K562 (cell line): ENCODE measurements around the gene C1QTNF9B. TPM values are rescaled to one million over a fixed set of nuclear protein-coding genes. Genes with fewer than 3 reads are reported as not detected.

ENCODE experiments used
- ATAC-seq: fragments of 200-7000 bp; cut with Tn5 transposase; 3 replicates; pipeline ENCODE4 v1.9.1; 2020; ENCODE audit warnings: moderate library complexity
- BruUV-seq: library from RNA; stranded (reverse); fragments of 400-500 nt; replicated peaks from 2 replicates; lab custom pipeline; 2021; lab: Mats Ljungman, UMichigan
- CTCF ChIA-PET: fragments of 300-600 bp; formaldehyde crosslinking; extraction: SDS; loops from one replicate; lab custom pipeline; 2021; ENCODE audit warnings: low intra/inter-chr PET ratio; lab: Yijun Ruan, JAX
- POLR2A ChIA-PET: fragments of 300-600, 350-650 bp; sonication (Branson Sonifier 250); formaldehyde crosslinking; extraction: SDS; loops from one replicate; lab custom pipeline; 2021; ENCODE audit warnings: antibody characterized with exemption, inconsistent platforms; lab: Yijun Ruan, JAX
- DNase-seq, 4 experiments: peaks; one replicate each; pipeline versions ENCODE4 v3.0.0 to v3.0.0-alpha.2; 2011 to 2018; ENCODE audit warnings: low spot score in 3 of 4, mixed read lengths in 3 of 4; ENCODE audit errors: extremely low read depth in 1 of 4
- FAIRE-seq: peaks from 2 replicates; lab custom pipeline; 2011; peaks lifted over from hg19 to GRCh38; lab: Jason Lieb, UNC
- H2AFZ ChIP-seq: 2 replicates; pipeline ENCODE4 v1.6.0; 2011; ENCODE audit warnings: low read depth, low read length, control low read depth, inconsistent platforms
- H3K27ac ChIP-seq: fragments of 200-600 bp; 3 replicates; pipeline ENCODE4 v1.8.0; 2011; ENCODE audit warnings: low read depth, mild to moderate bottlenecking, control low read depth, inconsistent platforms, low read length, moderate library complexity, mixed read lengths; ENCODE audit errors: extremely low read depth
- H3K27me3 ChIP-seq, 2 experiments: fragments of 300-600 bp in 1 of 2; 2 replicates in 1 of 2; 3 replicates in 1 of 2; pipeline versions ENCODE4 v1.6.0 to v1.8.0; 2011; ENCODE audit warnings: inconsistent platforms in 2 of 2, low read length in 2 of 2, mild to moderate bottlenecking in 1 of 2, mixed read lengths in 1 of 2, moderate library complexity in 1 of 2; ENCODE audit not compliant: control insufficient read depth in 2 of 2, insufficient read depth in 2 of 2
- H3K36me3 ChIP-seq: fragments of 300-600 bp; 3 replicates; pipeline ENCODE4 v1.8.0; 2011; ENCODE audit warnings: mild to moderate bottlenecking, low read length, inconsistent platforms; ENCODE audit not compliant: control insufficient read depth, insufficient read depth
- H3K4me1 ChIP-seq, 2 experiments: fragments of 200-600 bp in 1 of 2; replicated peaks in 1 of 2; 2 replicates in 1 of 2; 3 replicates in 1 of 2; pipeline versions ENCODE4 v1.5.1 to v1.8.0; 2011; ENCODE audit warnings: inconsistent platforms in 2 of 2, low read length in 2 of 2, mild to moderate bottlenecking in 1 of 2, mixed read lengths in 1 of 2, moderate library complexity in 1 of 2; ENCODE audit not compliant: control insufficient read depth in 2 of 2, insufficient read depth in 2 of 2
- H3K4me2 ChIP-seq: 2 replicates; pipeline ENCODE4 v1.6.1; 2011; ENCODE audit warnings: low read length, control low read depth, inconsistent platforms, mixed read lengths; ENCODE audit not compliant: insufficient read depth
- H3K4me3 ChIP-seq: fragments of 200-600 bp; sonication (generic), shearing (Covaris generic); 2 replicates; pipeline ENCODE4 v1.5.1; 2016; ENCODE audit warnings: control low read depth, inconsistent platforms
- H3K79me2 ChIP-seq: fragments of 200-600 bp; 3 replicates; pipeline ENCODE4 v1.8.0; 2011; ENCODE audit warnings: low read length, inconsistent platforms; ENCODE audit not compliant: control insufficient read depth, insufficient read depth
- H3K9ac ChIP-seq, 2 experiments: 2 replicates each; pipeline versions ENCODE4 v1.6.0 to v1.6.1; 2011; ENCODE audit warnings: low read depth in 2 of 2, low read length in 2 of 2, control low read depth in 1 of 2, inconsistent platforms in 1 of 2, mild to moderate bottlenecking in 1 of 2, mixed read lengths in 1 of 2; ENCODE audit not compliant: insufficient read depth in 1 of 2
- H3K9me1 ChIP-seq: one replicate; pipeline ENCODE4 v1.6.0; 2011; ENCODE audit warnings: inconsistent platforms, mild to moderate bottlenecking, low read length, moderate library complexity; ENCODE audit not compliant: control insufficient read depth, insufficient read depth
- H3K9me3 ChIP-seq: replicated peaks from 2 replicates; pipeline ENCODE4 v1.5.1; 2011; ENCODE audit warnings: low read depth, low read length, inconsistent platforms; ENCODE audit not compliant: control insufficient read depth, insufficient read depth
- H4K20me1 ChIP-seq: replicated peaks from 2 replicates; pipeline ENCODE4 v1.6.1; 2011; ENCODE audit warnings: low read length, inconsistent platforms, mixed read lengths; ENCODE audit not compliant: control insufficient read depth, insufficient read depth
- ADNP ChIP-seq: fragments of 200-800 bp; sonication (Bioruptor generic); IDR thresholded peaks from 2 replicates; pipeline ENCODE4 v1.6.1; 2016; ENCODE audit warnings: missing genetic modification characterization, missing compliant biosample characterization
- BRCA1 ChIP-seq, 2 experiments: fragments of 450-650 bp in 1 of 2; sonication (generic) in 1 of 2; formaldehyde crosslinking in 1 of 2; IDR thresholded peaks; 2 replicates each; pipeline versions ENCODE4 v1.5.0 to v1.6.1; 2017 to 2020; ENCODE audit warnings: mild to moderate bottlenecking in 1 of 2, missing genetic modification reagents in 1 of 2
- CCNT2 ChIP-seq: IDR thresholded peaks from 2 replicates; pipeline ENCODE4 v1.6.1; 2011; ENCODE audit warnings: borderline replicate concordance, low read depth, mild to moderate bottlenecking, moderate library complexity, mixed read lengths, low read length; ENCODE audit not compliant: insufficient read length; ENCODE audit errors: extremely low read depth
- FUS ChIP-seq: fragments of 200-400 bp; formaldehyde crosslinking; optimal IDR thresholded peaks from 2 replicates; pipeline ENCODE3; 2017; ENCODE audit warnings: low read depth, low read length
- MAFK ChIP-seq: IDR thresholded peaks from 2 replicates; pipeline ENCODE4 v1.6.1; 2011; ENCODE audit warnings: low read length, improper control_type of control experiment
- MIER1 ChIP-seq: fragments of 450-650 bp; IDR thresholded peaks from 2 replicates; pipeline ENCODE4 v1.6.1; 2016; ENCODE audit warnings: antibody characterized with exemption, mild to moderate bottlenecking, low read depth
- RFX7 ChIP-seq: fragments of 250-450 bp; sonication (Bioruptor Pico); IDR thresholded peaks from 2 replicates; pipeline ENCODE4 v1.5.1; 2021; ENCODE audit warnings: mild to moderate bottlenecking
- SAFB ChIP-seq: fragments of 200-400 bp; formaldehyde crosslinking; IDR thresholded peaks from 2 replicates; pipeline ENCODE4 v1.6.1; 2017; ENCODE audit warnings: low read depth, low read length, borderline replicate concordance
- SNIP1 ChIP-seq: fragments of 450-650 bp; IDR thresholded peaks from 2 replicates; pipeline ENCODE4 v1.7.1; 2017; ENCODE audit warnings: low read depth, mild to moderate bottlenecking
- ZNF77 ChIP-seq: fragments of 250-450 bp; sonication (Bioruptor Pico); IDR thresholded peaks from 2 replicates; pipeline ENCODE4 v1.5.0; 2020
- ZNF785 ChIP-seq: fragments of 250-450 bp; sonication (Bioruptor Pico); IDR thresholded peaks from 2 replicates; pipeline ENCODE4 v1.4.0; 2020; ENCODE audit warnings: mild to moderate bottlenecking
- in situ Hi-C: fragments of 300-500 bp; cut with MboI; formaldehyde crosslinking; loops from 4 replicates; pipeline ENCODE4 v1.15.0; 2018; ENCODE audit warnings: inconsistent platforms, mixed read lengths
- intact Hi-C: fragments of 100-400 bp; cut with micrococcal nuclease; formaldehyde crosslinking; loops from 2 replicates; pipeline ENCODE4 v1.14.2; 2022
- polyA plus RNA-seq, 8 experiments: library from polyadenylated mRNA; depleted of rRNA in 4 of 8; stranded (reverse) in 5 of 8; unstranded in 3 of 8; fragments of >200 nt; fragmentation: Nextera tagmentation in 2 of 8; fragmentation: Illumina TruSeq in 1 of 8; extraction: Ambion mirVana in 2 of 8; extraction: Trizol in 1 of 8; gene quantifications; 2 replicates each; pipeline versions ENCODE4 v1.2.1 to v1.2.3, GENCODE V29; 2011 to 2014; ENCODE audit warnings: inconsistent platforms in 1 of 8, missing spikeins in 1 of 8
- total RNA-seq, 7 experiments: library from RNA; depleted of rRNA in 6 of 7; stranded (reverse); fragments of >200 nt in 6 of 7; fragmentation: Illumina TruSeq in 2 of 7; extraction: Trizol in 2 of 7; gene quantifications; 2 replicates each; pipeline versions ENCODE4 v1.2.1 to v1.2.3, GENCODE V29; 2011 to 2021; ENCODE audit warnings: low replicate concordance in 1 of 7
- TF ChIP-seq, protein P1 (sequence below): fragments of 250-450 bp; sonication (Bioruptor Pico); IDR thresholded peaks from 2 replicates; pipeline ENCODE4 v1.4.0; 2020
- TF ChIP-seq, protein P2 (sequence below), 2 experiments: fragments of 450-650 bp in 1 of 2; sonication (generic) in 1 of 2; formaldehyde crosslinking in 1 of 2; IDR thresholded peaks; 2 replicates each; pipeline versions ENCODE4 v1.7.1 to v1.9.0; 2016 to 2022; ENCODE audit warnings: inconsistent platforms in 1 of 2, mild to moderate bottlenecking in 1 of 2, missing genetic modification reagents in 1 of 2

Gene C1QTNF9B
- total and polyA plus RNA-seq, 9 of the 15 experiments (the other 6 are each of a cell fraction or from before 2014, with no cell fraction given) = 0.14 to 0.94 (median 0.35) TPM; not detected in 3

- no TSS peak for BruUV-seq
- Histone ChIP-seq H3K27ac (no peak overlapping the region), H3K4me2 (no peak overlapping the region; the same call in 1 of the 2 replicates), H2AFZ (no peak overlapping the region), H3K9ac (no peak overlapping the region), H3K9me3 (no peaks in the 10 kb centered on the region), H3K4me1 (peaks cover 0 to 4% of the 10 kb centered on the region in 2 experiments; a peak in 2 of 5 replicates), H3K36me3 (peaks cover 12% of the 10 kb centered on the region; the same call in 2 of the 3 replicates), H3K27me3 (no peaks in the 10 kb centered on the region), H3K4me3 (no peak overlapping the region), H3K79me2 (no peaks in the 10 kb centered on the region), H4K20me1 (no peaks in the 10 kb centered on the region), H3K9me1 (no peaks in the 10 kb centered on the region)
- intact Hi-C loops (no loop called here), in situ Hi-C loops (no loop called here)
- POLR2A ChIA-PET = no interaction called here
- CTCF ChIA-PET = no interaction called here
- FAIRE-seq = no peak
- no peak for ATAC-seq
- DNase-seq = no peak
- TF ChIP-seq SNIP1 (no peak), MAFK (no peak), RFX7 (CRISPR knock-in tag) (no peak), ZNF77 (no peak), BRCA1 (IDR thresholded peaks at IDR 0.05) (no peak), BRCA1 (CRISPR knock-in tag; IDR thresholded peaks at IDR 0.05) (no peak), MIER1 (no peak), ADNP (tag) (no peak), ZNF785 (no peak), FUS (no peak), CCNT2 (no peak), SAFB (no peak)
- TF ChIP-seq, protein P1, sequence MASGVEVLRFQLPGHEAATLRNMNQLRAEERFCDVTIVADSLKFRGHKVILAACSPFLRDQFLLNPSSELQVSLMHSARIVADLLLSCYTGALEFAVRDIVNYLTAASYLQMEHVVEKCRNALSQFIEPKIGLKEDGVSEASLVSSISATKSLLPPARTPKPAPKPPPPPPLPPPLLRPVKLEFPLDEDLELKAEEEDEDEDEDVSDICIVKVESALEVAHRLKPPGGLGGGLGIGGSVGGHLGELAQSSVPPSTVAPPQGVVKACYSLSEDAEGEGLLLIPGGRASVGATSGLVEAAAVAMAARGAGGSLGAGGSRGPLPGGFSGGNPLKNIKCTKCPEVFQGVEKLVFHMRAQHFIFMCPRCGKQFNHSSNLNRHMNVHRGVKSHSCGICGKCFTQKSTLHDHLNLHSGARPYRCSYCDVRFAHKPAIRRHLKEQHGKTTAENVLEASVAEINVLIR (CRISPR knock-in tag) = no peak
- TF ChIP-seq, protein P2, sequence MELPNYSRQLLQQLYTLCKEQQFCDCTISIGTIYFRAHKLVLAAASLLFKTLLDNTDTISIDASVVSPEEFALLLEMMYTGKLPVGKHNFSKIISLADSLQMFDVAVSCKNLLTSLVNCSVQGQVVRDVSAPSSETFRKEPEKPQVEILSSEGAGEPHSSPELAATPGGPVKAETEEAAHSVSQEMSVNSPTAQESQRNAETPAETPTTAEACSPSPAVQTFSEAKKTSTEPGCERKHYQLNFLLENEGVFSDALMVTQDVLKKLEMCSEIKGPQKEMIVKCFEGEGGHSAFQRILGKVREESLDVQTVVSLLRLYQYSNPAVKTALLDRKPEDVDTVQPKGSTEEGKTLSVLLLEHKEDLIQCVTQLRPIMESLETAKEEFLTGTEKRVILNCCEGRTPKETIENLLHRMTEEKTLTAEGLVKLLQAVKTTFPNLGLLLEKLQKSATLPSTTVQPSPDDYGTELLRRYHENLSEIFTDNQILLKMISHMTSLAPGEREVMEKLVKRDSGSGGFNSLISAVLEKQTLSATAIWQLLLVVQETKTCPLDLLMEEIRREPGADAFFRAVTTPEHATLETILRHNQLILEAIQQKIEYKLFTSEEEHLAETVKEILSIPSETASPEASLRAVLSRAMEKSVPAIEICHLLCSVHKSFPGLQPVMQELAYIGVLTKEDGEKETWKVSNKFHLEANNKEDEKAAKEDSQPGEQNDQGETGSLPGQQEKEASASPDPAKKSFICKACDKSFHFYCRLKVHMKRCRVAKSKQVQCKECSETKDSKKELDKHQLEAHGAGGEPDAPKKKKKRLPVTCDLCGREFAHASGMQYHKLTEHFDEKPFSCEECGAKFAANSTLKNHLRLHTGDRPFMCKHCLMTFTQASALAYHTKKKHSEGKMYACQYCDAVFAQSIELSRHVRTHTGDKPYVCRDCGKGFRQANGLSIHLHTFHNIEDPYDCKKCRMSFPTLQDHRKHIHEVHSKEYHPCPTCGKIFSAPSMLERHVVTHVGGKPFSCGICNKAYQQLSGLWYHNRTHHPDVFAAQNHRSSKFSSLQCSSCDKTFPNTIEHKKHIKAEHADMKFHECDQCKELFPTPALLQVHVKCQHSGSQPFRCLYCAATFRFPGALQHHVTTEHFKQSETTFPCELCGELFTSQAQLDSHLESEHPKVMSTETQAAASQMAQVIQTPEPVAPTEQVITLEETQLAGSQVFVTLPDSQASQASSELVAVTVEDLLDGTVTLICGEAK (IDR thresholded peaks at IDR 0.05) = no peak
- TF ChIP-seq, protein P2 (CRISPR knock-in tag; IDR thresholded peaks at IDR 0.05) = no peak
Observed at GRCh38 chr13:23859455-23859854, 37.8 kb downstream of the C1QTNF9B start.
